ENCODE results near the gene EFCAB6.
"Not testable (repeated sequence)": the region's sequence is repeated elsewhere in the genome, so short reads cannot be mapped to it uniquely, and the experiment has no call there.

Gene EFCAB6

DNA sequence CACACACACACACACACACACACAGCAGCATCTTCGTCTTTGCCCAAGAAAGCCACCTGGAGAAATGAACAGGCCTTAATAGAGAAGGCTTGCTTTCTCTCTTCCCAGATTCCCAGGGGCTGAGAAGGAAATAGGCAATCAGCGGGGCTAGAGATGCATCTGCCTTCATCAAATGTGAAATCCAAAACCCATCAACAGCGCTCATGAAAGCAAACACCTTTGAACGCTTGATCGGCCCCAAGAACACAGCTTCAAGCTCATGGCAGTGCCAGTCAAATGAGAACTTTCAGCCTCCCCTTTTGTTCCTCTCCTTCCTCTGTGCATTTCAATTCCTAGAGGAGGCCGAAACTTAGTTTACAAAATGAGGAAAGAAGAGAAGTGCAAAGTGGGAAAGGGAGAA lies 122.7 kb downstream of the EFCAB6 start:
- no peak for FAIRE-seq

DNA sequence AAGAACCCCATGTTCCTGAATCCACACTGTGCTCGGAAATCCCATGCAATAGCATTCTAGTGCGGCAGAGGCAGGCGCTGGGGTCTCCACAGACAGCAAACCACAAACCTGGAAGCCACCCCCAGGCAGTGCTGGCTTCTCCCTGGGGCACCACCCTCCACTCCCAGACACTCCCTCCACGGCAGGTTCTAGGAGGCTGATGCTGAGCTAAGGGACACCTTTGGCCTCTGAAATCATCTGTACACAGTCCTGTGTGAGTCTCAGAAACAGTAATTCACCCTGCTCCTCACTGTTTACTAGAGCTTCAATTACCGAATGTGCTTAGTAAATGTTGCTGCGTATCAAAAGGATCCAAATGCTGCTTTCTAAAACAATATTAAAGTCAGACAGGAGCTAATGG lies 129.3 kb downstream of the EFCAB6 start:
- no peak for FAIRE-seq

DNA sequence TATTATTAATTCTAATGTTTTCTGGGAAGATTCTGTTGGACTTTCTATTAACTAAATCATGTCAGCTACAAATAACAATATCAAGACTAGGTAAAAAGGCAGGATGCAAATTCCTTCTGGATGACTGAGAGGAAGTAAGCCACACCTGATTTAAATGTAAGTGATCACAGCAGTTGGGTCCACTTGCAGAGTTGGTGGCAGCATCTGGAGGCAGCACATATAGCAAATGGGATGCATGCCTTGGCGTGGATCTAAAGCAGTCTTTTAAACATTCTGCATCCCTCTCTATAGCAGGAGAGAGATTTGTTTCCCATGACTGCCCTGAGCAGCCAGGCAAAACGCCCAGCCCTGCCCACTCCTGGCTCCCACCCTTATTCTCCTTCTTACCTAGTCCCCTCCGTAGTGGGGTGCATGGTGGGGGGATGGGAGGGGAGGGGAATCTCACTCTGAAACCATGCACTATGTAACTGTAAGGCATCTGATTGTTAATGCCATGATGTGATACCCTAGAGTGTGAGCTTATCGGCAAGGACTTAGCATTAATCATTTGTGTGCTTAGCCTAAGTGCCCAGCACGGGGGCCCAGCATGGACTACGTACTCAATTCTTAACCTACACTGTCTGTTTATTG lies 130.3 kb downstream of the EFCAB6 start:
- no peak for FAIRE-seq

DNA sequence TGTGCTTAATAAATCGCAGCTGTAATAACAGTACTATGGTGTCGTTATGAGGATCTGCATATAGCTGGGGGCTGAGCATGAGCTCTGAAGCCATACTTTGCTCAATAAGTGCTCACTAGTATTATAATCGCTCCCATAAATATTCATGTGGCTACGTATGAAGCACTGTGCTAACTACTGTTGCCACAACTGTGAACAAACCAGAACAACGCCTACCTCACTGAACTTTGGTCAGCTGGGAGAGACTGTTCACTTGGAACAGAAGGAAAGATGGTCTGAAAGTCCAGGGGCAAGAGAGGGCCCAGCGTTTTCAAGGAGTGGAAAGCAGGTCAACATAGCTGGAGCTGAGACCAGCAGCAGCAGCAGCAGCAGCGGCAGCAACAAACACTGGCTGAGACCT lies 141.6 kb downstream of the EFCAB6 start:
- no peak for FAIRE-seq

DNA sequence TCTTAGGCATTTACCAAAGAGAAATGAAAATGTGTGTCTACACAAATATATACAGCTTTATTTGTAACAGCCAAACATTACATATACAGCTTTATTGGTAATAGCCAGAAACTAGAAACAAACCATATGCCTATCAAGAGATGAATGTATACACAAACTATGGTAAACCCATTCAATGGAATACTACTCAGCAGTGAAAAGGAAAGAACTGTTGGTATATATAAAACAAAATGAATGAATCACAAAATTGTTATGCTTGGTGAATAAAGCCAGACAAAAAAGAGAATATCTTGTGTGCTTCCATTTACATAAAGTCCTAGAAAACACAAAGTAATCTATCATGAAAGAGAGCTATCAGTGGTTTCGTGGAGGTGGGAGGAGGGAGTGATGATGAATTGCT lies 142.9 kb downstream of the EFCAB6 start:
- no peak for FAIRE-seq

DNA sequence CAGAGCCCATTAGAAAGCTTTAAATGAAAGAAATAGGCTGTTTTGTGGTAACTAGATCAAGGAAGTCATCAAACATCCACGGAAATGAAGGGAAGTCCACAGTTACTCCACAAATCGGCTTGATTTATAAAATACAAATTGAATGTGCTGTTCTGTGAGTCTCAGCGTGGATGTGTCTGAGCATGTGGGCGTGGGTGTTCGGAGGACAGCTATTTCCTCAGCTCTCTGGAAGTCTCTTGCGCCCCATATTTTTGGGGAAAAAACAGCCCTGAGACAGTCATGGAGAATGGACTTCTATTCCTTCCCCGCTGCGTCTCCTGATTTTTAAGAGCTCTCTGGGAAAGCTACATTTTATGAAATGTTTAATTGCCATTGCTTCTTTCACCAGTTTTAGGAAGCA lies 144.4 kb downstream of the EFCAB6 start:
- FAIRE-seq: no peak

DNA sequence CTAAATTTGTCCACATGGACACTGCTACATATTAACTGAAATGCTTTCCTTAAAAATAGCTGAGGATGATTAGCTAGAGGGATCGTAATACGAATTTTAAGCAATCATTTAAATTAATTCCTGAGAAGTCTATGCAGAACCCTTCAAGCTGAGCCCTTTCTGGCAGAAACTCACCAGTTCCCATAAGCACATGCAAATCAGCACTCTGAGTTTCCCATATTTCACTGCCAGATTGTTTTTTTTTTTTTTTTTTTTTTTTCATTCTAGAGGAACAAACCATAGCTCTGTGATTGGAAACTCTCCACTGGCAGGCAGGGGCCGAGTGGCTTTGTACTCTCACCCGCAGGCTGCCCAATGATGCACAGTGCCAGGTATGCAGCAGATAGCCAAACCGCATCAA lies 145.6 kb downstream of the EFCAB6 start:
- no peak for FAIRE-seq

DNA sequence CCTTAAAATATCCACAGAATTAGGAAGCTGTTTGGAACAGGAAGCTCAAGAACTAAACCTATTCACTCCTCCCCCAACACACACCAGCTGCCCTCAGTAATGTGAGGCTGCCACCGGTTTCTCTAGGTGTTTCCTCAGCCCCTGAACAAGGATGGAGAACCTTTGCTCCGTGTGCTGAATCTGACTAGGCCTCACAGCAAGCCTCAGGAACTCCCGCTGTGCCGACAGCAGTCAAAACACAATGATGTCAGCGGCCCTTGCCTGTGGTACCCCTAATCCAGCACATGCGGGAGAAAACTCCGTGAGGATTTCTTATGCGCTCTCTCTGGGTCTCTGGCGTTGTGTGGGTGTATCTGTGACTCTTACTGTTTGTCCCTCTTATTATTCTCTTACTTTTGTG lies 153.3 kb downstream of the EFCAB6 start:
- FAIRE-seq: no peak

DNA sequence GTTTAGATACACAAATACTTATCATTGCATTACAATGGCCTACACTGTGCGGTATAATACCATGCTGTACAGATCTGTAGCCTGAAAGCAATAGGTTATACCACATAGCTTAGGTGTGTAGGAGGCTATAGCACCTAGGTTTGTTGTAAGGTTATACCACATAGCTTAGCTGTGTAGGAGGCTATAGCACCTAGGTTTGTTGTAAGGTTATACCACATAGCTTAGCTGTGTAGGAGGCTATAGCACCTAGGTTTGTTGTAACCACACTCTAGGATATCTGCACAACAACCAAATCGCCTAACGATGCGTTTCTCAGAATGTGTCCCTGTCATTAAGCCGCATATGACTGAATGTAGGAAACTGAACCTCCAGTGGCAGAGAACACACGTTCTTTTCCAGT lies 155.5 kb downstream of the EFCAB6 start:
- FAIRE-seq: not testable (repeated sequence)

DNA sequence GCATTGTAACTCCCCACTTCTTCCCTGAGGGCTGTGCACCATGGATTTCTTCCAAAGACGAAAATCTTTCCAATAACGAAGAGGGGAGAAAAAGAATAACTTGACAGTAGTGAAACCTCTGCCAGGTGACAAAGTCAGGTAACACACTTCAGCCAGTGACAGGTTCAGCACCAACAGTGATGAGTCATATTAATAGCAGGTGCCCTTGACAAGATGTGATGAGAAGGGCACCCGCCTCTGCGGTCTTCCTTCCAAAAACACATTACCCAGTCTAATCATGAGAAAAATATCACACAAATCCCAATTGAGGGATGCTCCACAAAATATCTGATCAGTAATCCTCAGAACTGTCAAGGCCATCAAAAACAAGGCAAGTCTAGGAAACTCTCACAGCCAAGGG lies 157.8 kb downstream of the EFCAB6 start:
- FAIRE-seq: no peak

DNA sequence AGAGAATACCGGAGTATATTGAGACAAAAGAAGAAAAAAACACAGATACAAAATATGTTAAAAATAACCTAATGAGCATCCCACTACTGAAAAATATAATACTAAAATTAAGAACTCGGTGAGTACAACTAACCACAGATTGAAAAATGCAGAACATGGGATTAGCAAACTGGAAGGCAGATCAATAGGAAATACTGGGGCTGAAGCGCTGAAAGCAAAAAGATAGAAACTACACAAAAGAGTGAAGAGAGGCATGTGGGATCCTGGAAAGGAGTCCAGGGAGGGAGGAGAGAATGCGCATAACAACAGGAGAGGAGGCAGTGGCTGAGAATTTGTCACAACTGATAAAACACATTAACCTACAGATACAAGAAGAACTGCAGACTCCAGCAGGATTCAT lies 159.3 kb downstream of the EFCAB6 start:
- no peak for FAIRE-seq

DNA sequence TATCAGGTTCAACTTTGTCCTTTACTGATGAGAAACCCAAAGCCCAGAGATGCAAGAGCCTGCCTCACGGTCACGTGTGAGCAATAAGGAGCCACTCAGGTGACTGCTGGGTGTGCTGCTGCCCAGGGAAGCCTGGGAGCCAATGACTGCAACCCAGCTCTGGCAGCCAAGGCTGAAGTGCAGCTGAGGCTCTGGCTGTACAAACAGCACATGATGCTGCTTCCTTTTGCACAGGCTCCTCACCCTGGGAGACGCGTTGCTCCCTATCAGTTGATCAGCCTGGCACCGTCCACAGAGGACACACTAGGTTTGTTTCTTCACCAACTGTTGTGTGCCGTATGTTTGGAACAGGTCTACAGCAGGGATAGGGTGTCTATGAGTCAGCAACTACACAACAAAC lies 168.7 kb downstream of the EFCAB6 start:
- no peak for FAIRE-seq

DNA sequence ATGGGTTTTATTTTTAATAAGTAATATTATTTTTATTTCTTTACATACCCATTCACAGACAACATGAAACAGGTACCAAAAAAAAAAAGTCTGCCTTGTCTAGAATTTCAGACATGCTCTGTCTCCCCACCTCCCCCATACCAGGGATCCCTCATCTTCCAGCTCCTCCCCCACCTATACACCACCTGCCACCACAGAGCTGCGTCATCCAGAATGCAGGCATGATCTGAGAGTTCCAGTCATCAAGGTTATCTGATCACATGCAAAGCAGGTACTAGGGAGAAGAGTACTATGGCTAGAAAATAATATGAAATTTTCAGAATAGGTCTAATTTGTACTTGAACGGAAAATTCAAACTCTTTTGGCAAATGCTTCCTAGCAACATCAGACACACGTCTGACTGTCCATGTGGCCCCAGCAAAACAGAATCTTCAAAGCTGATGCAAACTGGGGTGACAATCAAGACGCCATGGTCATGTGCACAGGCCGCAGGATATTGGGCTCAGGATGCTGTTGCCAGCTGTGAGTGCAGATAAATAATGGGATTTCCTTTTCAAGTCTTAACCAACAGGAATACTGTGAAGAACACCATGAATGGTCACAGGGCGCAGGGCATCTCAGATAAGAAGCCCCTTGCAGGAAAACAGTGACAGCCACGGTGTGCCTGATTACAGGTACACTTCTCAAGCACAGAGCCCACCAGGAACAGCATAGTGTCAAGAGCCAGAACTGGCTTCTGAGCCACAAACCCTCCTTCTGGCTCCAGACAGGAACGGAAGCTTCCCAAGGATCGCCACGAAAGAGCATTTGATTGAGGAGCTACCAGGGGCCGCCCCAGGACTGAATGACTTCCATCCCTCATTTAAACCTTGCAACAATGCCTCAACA lies 169.5 kb downstream of the EFCAB6 start:
- FAIRE-seq: no peak

DNA sequence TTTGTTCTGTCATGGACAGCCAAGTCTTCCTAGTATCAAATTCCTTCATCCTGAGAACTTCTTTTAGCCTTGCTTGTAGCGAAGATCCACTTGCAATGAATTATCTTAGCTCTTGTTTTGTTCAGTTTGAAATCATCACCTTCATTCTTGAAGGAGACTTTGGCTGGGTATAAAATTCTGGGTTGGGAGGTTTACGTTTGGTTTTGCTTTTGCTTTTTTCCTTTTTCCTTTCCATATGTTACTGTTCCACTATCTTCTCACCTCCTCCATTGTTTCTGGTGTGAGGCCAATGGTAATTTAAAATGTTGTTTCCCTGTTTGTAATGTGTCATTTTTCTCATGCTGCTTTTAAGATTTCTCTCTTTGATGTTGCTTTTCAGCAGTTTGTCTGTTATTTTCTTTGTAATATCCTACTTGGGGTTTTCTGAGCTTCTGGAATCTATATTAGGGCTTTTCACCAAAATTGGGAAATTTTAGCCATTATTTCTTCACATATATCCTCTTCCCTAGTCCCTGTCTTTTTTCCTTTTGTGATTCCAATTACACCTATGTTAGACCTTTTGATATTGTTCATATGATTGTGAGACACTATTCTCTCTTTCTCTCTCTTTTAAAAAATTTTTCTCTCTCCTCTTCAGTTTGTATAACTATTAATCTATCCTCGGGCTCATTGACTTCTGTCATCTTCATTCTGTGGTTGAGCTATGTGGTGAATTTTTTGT lies 172.7 kb downstream of the EFCAB6 start:
- no peak for FAIRE-seq

DNA sequence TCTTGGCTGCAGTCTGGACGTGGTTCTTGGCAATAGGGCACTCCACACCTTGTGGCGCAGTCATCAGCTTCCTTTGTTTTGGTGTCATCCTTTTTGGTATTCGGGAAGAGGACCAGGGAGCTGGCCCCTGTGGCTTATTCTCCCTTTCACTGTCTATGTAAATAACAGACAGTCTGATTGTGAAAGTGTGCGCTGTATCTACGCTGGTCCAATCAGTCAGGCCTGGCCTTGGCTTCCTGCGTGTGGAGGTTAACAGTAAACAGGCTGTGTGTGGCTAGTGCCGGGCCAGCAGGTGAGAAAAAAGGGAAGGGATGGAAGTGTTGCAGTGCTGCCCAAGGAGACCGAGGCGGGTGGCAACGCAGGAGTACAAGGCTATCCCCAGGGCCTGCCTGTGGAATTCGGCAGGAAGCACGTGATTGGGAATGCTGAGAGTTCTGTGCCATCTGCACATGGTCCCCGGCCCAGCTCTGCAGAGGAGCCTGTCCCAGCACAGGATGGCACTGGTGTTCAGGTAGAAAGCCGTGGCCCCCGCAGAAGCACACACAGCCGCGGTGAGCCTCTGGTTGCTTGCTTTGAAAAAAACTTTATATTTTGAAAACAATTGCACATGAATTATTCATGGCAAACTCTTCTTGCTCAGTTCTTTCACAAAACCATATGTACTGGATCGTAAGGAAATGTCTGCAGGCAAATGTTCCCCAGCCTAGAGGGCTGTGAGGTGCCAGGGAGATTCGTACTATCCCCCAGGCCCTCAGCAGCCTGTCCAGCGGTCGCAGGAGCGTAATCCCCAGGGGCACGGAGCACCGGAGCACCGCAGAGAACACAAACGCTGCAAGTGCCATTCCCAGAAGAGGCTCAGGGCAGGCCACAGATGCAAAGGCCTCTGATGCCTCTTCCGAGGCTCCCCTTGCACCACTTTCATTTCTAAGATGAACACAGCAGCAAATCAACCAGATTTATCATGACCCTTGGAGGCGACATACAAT lies 174.5 kb downstream of the EFCAB6 start:
- no peak for FAIRE-seq

DNA sequence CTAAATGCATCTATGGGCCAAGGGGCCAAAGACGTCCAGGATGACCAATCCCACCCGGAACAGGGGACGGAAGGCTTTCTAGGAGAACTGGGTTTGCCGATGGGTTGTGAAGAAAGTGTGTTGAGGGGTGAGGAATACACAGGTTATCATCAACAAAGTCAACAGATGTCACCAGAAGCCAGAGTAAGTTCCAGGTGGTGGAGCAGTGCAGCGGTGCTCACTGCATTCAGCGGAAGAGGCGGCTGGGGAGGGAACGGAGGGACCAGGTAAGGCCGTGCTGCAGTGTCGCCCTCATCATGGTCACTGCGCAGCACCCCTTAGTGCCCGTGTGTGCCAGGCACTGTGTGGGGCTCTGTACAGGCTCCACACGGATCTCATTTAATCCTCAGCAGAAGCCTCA lies 176.0 kb downstream of the EFCAB6 start:
- FAIRE-seq: no peak

DNA sequence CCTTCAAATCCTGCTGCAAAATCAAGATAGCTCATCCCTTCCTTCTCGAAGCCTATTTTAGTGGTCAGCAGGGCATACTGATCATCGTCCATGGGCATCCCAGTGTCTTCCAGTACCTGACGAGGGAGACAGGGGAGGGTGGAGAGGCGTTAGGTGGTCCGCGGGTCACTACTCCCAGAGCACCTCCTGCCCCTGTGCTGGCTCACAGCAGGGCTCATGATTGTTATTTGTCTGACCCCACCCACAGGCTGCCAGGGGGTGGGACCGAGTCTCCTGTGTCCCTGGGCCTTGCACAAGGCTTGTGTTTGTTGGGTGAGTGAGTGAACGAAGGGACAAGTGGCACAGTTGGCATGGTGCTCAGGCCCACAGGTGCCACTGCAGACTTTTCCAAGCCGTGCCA lies 177.0 kb downstream of the EFCAB6 start:
- FAIRE-seq: no peak

DNA sequence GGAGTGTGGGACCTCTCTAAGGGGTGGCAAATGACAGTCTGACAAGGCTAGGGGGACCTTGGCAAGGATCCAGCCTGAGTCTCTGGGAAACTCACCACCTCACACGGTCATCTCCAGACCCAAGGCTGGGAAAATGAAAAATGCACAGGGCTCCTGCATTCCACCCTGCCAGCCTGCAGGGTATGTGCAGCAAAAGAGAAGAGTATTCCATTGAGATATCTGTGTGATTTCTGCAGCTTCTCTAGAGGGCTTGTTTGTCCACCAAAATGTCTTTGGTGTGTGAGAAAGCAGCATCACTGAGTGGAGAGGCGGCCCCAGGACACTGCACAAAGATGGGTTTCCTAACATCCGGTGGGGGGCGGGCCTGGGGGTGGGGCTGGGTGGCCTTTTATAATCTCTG lies 177.8 kb downstream of the EFCAB6 start:
- FAIRE-seq: no peak

DNA sequence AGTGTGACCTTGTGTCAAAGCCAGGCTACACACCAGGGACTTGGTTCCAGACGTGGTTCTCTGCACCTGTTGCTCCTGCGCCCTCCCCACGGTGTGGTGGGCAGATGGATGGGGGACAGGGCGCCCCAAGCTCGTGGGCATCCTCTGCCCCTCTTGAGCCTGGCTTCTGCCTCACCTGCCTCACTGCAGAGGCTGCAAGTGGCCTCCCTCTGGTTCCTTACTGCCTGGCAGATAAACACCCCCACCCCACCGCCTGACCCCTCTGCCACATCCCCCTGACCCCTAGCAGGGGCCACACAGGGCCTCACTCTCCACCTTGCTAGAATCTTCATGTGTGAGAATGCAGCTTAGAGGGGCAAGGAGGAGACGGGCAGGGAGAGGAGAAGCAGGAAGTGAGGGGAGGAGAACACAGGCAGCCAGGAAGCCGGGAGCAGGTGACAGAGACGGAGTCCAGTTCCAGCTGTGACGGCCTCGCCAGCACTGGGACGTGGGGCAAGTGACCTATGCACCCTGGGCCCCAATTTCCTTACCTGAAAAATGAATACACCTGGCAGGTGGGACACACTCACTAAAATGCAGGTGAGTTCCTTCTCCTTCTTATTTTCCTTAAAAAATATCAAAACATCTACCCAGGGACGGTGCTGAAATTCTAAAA lies 178.3 kb downstream of the EFCAB6 start:
- no peak for FAIRE-seq

DNA sequence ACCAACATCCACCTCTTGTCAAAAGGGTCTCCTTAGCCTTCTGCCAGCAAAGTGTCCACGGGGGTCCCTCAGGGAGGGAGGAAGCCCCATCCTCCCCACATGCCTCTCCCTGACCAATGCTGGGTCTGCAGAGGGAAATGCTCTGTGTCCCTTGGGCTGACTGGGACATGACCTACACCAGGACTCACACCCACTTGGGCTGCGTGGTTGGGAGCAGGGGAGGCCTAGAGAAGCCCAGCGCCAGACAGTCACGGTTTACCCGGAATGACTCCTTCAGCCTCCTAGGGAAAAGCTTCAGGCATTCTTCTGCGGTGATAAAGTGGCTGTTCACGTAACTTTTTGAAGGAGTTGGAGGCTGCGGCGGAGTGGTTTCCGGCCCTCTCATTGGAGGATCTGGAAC lies 180.3 kb downstream of the EFCAB6 start:
- no peak for FAIRE-seq

DNA sequence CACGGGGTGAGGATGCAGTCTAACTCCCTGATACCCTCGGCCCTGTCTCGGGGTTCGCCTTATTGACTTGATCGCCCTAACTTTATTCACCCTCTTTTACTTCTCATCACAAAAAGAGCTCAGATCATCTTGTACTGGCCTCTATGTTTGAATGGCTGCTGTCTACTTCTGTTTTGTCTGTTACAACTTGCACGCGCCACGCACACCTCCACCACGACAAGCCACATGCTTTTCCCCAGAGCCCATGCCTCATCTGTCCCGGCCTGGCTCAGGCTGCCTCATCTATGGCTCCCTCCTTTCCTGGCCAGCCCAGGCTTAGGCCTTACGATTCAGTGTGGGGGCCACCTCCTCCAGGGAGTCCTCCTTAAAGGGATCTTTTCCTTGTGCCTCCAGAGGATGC lies 180.9 kb downstream of the EFCAB6 start:
- no peak for FAIRE-seq

DNA sequence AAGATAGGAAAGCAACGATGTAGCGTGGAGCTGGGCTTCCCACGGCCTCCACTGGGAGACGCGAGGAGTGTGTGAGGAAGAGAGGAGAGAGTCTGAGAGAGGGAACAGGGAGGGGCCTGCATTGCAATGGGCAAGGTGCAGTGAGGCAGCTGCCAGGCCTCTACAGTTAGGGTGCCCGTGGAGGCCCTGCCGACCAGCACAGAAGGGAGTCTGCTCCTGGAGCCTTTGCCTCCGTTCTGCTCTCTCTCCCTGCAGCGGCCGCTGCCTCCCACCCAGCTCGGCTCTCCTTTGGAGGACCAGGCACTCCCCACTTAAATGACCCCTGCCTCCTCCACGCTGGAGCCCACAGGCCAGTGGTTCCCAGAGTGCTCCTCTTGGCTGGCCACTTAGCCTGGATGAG lies 181.7 kb downstream of the EFCAB6 start:
- no peak for FAIRE-seq
